ENCODE results near the gene TMEM255A. TPM values are rescaled to one million over a fixed set of nuclear protein-coding genes. Genes with fewer than 3 reads are reported as not detected.

The TMEM255A gene
- total and polyA plus RNA-seq, 2 of the 13 experiments (the other 11 are each of a cell fraction or from before 2014, with no cell fraction given) = 0.13 to 0.40 TPM

- TF ChIP-seq, protein P1, sequence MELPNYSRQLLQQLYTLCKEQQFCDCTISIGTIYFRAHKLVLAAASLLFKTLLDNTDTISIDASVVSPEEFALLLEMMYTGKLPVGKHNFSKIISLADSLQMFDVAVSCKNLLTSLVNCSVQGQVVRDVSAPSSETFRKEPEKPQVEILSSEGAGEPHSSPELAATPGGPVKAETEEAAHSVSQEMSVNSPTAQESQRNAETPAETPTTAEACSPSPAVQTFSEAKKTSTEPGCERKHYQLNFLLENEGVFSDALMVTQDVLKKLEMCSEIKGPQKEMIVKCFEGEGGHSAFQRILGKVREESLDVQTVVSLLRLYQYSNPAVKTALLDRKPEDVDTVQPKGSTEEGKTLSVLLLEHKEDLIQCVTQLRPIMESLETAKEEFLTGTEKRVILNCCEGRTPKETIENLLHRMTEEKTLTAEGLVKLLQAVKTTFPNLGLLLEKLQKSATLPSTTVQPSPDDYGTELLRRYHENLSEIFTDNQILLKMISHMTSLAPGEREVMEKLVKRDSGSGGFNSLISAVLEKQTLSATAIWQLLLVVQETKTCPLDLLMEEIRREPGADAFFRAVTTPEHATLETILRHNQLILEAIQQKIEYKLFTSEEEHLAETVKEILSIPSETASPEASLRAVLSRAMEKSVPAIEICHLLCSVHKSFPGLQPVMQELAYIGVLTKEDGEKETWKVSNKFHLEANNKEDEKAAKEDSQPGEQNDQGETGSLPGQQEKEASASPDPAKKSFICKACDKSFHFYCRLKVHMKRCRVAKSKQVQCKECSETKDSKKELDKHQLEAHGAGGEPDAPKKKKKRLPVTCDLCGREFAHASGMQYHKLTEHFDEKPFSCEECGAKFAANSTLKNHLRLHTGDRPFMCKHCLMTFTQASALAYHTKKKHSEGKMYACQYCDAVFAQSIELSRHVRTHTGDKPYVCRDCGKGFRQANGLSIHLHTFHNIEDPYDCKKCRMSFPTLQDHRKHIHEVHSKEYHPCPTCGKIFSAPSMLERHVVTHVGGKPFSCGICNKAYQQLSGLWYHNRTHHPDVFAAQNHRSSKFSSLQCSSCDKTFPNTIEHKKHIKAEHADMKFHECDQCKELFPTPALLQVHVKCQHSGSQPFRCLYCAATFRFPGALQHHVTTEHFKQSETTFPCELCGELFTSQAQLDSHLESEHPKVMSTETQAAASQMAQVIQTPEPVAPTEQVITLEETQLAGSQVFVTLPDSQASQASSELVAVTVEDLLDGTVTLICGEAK (IDR thresholded peaks at IDR 0.05) = peak; percentile 39; the same call in 1 of the 2 replicates
- TF ChIP-seq, protein P1 (CRISPR knock-in tag; IDR thresholded peaks at IDR 0.05) = 0 out of 2 replicates have a peak, but pooled peaks have one; percentile 17
- TF ChIP-seq RCOR2 (CRISPR knock-in tag; IDR thresholded peaks at IDR 0.05) (no peak), SNAPC2 (CRISPR knock-in tag; IDR thresholded peaks at IDR 0.05) (no peak), STAT5B (CRISPR knock-in tag; IDR thresholded peaks at IDR 0.05) (peak; percentile 80; the same call in 1 of the 2 replicates), ZNF44 (CRISPR knock-in tag; IDR thresholded peaks at IDR 0.05) (no peak), PHF8 (CRISPR knock-in tag; IDR thresholded peaks at IDR 0.05) (peak; percentile 74), ZNF792 (CRISPR knock-in tag; IDR thresholded peaks at IDR 0.05) (peak; percentile 50; the same call in 1 of the 2 replicates), POLR2AphosphoS2 (IDR thresholded peaks at IDR 0.05; ENCODE audit: low read depth, low read length) (no peak), ZBTB7B (CRISPR knock-in tag; IDR thresholded peaks at IDR 0.05) (no peak), NCOA1 (CRISPR knock-in tag; IDR thresholded peaks at IDR 0.05) (no peak)
These were observed 66.3 kb downstream of the TMEM255A start (continued) for GRCh38 chrX:120244735-120245498.
